GM20431 (cell line): ENCODE results near the gene TAF11L2.
"Not testable (repeated sequence)": the region's sequence is repeated elsewhere in the genome, so short reads cannot be mapped to it uniquely, and the experiment has no call there.

Source experiments
- in situ Hi-C: fragments of 300-500 bp; cut with MseI, MboI; formaldehyde crosslinking; loops from one replicate; pipeline ENCODE4 v1.15.0; 2020; ENCODE audit warnings: low sequenced_read_pairs; ENCODE audit not compliant: unreplicated experiment

Gene TAF11L2

DNA sequence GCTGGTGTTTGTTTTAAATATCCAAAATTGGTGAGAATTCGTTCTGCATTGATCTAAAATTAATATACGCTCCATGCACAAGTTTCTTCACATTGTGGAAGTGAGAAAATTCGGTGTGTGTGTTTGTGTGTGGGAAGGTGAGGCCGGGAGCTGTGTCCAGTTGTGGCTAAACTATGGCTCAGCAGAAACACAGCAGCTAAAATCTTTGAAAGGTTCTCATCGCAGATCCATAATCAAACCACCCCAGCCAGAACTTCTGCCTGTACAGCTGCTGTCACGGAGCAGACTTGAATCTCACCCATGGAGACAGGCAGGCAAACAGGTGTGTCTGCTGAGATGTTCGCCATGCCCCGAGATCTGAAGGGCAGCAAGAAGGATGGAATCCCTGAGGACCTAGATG, at the start of gene TAF11L2:
Gene TAF11L2, plus strand, starts transcription at position 301 of the 400 bp plus-strand sequence.
- in situ Hi-C loops: not testable (repeated sequence)

DNA sequence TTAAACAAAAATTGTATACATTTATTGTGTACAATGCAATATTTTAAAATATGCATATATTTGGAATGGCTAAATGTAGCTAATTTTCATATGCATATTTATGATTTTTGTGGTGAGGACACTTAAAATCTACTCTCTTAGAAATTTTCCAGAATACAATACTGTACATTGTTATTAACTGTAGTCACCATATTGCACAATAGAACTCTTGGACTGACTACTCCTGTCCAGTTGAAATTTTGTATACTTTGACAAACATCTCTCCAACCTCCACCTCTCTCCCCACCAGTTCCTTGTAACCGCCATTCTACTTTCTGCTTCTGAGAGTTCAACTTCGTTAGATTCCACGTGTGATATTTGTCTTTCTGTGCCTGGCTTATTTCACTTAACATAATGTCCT, 49.2 kb upstream of the TAF11L2 start:
- in situ Hi-C loops: no loop called here

DNA sequence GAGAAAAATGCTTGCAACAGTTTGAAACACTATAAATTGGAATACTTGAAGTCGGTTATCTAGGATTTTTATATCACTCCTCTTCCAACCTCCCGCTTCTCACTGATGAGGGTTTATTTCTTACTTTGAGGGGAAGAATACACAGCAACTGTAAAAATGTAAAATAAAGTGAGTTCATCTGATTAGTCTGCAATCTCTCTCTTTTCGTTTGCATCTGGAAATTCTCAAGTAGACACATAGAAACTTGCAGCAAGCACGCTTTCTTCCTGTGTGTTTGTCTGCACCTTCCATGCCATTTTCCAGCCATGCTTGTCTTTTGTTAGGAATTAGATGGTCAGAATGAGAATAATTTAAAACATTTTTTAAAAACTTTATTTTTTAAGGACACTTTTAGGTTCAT, 45.1 kb upstream of the TAF11L2 start:
- in situ Hi-C loops: no loop called here

DNA sequence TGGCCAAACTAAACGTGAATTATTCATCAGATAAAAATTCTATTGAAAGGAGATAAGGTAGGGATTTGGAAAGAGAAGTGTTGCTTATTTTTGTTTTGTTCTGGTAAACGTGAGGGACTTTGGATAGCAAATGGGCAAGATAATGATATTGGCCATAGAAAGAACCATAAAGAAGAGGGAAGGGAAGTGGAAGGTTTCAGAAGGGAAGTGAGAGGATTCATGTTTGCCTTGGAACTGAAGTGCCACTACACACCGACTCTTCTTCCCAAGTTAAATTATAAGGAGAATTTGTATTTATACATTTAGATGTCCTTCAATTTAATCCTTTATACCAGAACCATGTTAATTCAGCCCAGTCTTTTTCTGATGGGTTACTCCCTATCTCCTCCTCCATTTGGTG, 42.1 kb upstream of the TAF11L2 start:
- in situ Hi-C loops: no loop called here

DNA sequence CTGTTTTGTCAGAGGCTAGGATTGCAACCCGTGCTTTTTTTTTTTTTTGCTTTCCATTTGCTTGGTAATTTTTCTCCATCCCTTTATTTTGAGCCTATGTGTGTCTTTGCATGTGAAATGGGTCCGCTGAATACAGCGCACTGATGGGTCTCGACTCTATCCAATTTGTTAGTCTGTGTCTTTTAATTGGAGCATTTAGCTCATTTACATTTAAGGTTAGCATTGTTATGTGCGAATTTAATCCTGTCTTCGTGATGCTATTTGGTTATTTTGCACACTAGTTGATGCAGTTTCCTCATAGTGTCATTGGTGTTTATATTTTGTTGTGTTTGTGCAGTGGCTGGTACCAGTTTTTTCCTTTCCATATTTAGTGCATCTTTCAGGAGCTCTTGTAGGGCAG, 36.2 kb upstream of the TAF11L2 start:
- in situ Hi-C loops: no loop called here

DNA sequence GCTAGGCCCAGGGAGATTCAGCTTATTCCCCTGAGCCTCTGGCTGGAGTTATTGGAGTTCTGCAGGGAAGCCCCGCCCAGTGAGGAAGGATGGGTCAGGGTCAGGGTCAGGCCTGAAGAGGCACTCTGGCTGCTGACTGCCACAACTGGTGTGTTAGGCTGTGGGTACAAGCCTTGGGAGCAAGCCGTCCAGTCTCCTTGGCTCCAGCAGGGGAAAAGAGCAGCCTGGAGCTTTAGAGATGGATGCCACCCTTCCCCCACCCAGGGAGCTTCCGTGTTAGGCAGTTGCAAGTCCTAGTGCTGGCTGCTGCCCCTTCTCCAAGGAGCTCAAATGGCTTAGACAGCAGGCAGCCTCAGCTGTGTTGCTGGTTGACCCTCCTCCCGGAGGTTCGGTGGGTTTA, 34.4 kb upstream of the TAF11L2 start:
- in situ Hi-C loops: no loop called here

DNA sequence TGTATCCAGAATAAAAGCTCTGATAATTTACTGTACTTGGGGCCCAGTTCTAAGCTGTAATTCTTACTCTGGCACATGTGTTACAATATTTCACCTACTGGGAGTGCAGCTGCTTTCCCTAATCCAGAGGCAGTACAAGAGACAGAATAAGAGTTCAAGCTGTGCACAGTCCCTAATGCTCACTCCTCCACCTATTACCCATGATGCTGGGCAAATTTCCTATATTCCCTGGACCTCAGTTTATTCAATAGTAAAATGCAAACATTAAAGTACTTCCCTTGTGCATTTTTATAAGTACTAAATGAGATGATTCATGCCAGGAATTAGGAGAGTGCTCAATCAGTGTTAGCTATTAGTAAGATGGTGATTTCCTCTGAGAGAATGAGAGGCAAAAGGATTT, 28.0 kb upstream of the TAF11L2 start:
- in situ Hi-C loops: no loop called here

DNA sequence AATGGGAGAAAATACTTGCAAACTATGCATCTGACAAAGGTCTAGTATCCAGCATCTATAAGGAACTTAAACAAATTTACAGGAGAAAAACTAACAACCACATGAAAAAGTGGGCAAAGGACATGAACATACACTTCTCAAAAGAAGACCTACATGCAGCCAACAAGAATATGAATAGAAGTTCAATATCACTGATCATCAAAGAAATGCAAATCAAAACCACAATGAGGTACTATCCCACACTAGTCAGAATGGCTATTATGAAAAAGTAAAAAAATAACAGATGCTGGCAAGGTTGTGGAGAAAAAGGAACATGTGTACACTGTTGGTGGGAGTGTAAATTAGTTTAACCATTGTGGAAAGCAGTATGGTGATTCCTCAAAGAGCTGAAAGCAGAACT, 23.0 kb upstream of the TAF11L2 start:
- in situ Hi-C loops: not testable (repeated sequence)

DNA sequence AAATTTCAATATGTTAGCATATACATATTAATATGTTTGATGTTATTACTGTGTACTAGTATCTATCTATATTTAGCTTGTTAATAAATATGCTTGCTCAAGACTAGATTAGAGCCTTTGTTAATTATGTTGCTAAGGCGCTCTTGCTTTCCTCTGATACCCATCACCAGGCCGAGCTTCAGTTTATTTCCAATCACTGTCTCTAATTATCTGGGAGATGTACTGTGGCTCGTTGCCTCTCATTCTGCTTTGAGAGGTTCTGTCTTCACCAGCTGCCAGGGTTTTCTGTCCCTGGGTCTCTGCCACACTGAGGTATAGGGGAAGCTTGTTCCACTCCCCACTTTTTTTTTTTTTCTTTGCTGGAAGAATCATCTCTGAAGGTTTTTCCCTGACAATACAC, 21.0 kb upstream of the TAF11L2 start:
- in situ Hi-C loops: no loop called here

DNA sequence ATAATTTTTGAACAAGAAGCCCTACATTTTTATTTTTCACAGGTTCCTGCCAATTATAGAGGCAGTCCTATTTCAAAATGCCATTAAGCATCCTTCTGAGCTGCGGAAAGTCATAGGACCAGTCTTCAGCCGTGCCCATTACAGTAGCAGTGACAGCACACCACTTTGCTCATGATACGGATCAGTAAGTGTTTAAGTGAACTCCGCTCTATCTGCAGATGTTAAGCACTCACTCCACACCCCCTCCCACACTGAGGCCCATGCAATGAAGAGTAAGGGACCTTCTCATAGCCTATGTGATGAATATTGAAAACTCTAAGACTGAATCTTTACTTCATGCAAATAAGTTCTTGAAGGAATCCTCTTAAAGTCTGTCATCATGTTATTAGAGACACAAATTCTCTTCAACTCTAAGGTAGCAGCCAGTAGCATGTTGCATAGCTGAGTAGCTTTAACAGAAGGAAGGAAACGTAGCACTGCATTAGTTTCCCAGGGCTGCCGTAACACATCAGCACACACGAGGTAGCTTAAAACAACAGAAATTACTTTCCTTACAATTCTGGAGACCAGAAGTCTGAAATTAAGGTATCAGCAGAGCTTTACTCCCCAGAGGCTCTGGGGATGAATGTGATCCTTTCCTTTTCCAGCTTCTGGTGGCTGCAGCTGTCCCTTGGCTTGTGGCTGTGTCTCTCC, 20.3 kb upstream of the TAF11L2 start:
- in situ Hi-C loops: no loop called here

DNA sequence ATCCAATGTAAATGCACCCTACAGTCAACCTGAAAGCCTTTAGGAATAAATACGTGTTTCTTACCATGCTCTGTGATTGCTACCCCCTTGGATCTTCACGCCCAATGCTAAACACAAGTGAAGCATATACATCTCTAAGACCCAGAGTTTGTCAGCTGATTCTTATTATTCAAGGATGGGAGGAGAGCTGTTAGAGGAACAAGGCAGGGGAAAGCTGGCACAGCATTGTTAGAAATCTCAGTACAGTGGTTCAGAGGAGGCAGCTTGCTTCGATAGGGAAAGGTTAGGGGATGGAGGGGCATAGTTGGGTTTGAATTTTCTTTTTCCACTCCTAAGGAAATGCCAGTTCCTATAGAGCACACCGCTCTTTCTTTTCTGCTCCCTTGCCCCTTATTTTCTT, 16.7 kb upstream of the TAF11L2 start:
- in situ Hi-C loops: no loop called here

DNA sequence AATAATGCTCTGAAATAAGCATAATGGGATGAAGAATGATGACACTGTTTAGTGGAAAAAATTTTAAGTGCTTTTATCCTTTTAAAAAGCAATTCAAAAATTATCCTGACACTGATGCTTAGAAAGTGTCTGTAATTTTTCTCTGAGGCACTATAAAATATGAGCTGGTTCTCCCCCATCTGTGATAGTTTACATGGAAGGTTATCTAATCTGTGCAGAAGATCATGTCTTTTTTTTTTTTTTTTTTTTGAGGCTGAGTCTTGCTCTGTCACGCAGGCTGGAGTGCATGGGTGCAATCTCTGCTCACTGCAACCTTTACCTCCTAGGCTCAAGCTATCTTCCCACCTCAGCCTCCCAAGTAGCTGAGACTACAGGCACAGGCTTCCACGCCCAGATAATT, 15.2 kb upstream of the TAF11L2 start:
- in situ Hi-C loops: no loop called here

DNA sequence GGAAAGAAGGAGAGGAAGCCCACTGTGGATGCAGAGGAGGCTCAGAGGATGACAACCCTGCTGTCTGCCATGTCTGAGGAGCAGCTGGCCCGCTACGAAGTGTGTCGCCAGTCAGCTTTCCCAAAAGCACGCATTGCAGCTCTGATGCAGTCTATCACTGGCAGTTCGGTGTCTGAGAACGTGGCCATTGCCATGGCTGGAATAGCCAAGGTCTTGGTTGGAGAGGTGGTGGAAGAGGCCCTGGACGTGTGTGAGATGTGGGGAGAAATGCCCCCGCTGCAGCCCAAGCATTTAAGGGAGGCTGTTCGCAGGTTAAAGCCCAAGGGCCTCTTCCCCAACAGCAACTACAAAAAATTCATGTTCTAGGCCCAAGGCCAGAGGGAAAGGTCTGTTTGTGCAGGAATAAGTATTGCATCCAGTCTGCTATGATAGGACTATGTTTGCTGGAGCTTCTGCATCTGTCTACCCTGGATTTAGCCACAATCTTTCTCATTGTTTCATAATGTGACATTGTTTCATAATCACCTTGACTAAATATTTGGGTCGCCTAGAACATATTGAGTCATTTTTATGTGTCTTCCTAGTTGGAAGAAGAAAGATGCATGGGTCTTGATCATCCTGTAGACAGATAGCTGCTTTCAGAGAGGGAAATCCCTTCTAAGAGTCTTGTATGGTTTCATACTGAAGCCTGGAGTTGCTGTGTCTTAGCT, 11.4 kb upstream of the TAF11L2 start:
- in situ Hi-C loops: not testable (repeated sequence)

DNA sequence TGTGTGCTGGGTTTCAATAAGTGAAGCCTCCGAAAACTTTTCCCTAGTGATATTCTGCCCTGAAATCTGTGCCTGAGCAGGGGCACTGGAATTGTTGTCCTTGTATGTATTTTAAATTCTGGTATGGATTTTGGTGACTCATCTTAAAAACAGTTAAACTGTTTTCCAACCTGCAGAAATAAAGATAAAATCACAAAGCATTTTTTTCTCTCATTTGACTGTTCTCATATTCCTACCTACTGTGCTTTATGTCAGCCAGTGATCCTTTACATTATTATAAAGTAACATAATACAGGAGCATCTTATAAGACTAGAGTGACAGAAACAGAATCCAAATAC, 10.9 kb upstream of the TAF11L2 start:
- in situ Hi-C loops: no loop called here

DNA sequence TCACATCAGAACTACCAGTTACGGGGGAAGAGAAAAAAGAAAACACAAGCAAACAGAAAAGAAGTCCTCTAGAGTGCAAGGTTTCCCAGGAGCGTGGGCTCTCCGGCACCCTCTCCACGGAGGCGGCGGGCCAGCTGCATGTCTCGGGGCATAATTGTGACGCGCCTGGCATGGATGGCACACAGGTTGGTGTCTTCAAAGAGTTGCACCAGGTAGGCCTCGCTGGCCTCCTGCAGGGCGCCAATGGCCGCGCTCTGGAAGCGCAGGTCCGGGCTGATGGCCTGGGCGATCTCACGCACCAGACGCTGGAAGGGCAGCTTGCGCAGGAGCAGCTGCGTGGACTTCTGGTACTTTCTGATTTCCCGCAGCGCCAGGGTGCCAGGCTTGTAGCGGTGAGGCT, 6.8 kb upstream of the TAF11L2 start:
- in situ Hi-C loops: not testable (repeated sequence)

DNA sequence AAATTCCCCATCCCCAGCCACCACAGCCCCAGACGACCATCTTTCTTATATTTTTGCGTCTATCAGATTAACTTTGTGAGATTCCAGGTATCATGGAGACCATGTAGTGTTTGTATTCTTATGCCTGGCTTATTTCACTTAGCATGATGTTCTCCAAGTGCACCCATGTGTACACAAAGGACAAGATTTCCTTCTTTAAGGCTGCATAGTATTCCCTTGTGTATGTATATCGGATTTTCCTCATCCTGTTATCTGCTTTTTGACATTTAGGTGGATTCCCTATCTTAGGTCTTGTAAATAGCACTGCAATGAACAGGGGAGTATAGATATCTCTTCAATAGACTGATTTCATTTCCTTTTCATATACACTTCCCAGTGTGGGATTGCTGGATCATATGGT, 5.3 kb upstream of the TAF11L2 start:
- in situ Hi-C loops: no loop called here

DNA sequence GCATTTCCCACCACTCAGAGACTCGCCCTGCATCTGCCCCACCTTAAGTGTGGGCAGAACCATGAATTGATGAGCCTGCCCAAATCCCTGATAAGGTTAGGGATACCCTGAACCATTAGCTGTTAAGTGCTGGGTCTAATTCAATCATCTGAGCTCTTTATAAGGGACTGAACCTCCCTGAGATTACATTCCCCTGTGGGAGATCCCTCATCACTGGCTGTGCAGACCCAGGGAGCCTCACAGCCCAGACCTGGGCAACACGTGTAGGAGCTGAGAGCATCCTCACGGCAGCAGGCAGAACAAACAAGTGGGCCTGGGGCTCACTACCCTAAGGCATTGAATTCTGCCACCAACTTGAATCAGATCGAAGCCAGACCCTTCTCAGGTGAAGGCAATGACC, 585 bp upstream of the TAF11L2 start:
- in situ Hi-C loops: no loop called here

DNA sequence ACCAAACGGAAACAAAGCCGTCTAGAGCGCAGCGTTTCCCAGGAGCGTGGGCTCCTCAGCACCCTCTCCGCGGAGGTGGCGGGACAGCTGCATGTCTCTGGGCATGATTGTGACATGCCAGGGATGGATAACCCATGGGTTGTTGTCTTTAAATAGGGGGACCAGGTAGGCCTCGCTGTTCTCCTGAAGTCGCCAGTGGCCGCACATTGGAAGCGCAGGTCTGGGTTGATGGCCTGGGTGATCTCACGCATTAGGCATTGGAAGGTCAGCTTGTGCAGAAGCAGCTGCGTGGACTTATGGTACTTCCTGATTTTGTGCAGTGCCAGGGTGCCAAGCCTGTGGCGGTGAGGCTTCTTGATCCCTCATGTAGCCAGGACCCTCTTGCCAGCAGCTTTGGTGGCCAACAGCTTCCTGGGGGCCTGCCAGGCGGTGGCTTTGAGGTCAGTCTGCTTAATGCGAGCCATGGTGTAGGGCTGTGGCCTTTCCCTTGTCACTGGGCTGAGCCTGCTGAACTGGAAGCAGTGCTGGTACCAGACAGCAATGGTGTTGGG, 13.8 kb downstream of the TAF11L2 start:
- in situ Hi-C loops: no loop called here

DNA sequence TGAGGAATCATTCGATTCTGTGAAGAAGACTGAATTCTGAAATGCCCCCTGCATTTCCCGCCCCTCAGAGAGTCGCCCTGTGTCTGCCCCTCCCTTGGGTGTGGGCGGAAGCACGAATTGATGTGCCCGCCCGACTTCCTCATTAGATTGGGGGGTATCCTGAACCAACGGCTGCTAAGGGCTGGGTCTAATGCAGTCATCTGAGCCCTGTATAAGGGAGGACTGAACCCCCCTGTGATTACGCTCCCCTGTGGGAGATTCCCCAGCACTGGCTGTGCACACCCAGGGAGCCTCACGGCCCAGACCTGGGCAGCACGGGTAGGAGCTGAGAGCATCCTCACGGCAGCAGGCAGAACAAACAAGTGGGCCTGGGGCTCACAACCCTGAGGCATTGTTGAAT, 19.5 kb downstream of the TAF11L2 start:
- in situ Hi-C loops: not testable (repeated sequence)

DNA sequence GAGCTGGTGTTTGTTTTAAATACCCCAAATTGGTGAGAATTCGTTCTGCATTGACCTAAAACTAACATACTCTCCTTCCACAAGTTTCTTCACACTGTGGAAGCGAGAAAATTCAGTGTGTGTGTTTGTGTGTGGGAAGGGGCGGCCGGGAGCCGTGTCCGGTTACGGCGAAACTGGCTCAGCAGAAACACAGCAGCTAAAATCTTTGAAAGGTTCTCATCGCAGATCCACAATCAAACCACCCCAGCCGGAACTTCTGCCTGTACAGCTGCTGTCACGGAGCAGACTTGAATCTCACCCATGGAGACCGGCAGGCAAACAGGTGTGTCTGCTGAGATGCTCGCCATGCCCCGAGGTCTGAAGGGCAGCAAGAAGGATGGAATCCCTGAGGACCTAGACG, 20.0 kb downstream of the TAF11L2 start, which contains the start of gene TAF11L3:
Gene TAF11L3, plus strand, starts transcription at position 301 of the 400 bp plus-strand sequence.
- in situ Hi-C loops: not testable (repeated sequence)

DNA sequence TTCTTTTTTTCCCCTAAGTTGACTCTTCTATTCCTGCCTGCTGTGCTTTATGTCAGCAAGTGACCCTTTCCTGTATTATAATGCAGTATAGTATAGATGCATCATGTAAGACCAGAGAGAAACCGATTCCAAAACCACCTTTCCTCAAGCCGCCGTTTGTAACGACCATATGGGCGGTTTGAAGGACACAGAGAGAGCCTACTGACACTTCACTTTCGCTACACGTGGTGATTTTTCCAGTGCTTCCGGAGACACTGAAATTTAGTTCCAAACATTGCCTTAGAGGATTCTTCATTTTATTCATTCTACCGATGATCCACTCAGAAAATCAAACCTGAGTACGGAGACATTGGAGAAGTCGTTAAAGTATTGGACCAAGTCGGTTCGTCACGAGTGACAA, 21.5 kb downstream of the TAF11L2 start:
- in situ Hi-C loops: not testable (repeated sequence)

DNA sequence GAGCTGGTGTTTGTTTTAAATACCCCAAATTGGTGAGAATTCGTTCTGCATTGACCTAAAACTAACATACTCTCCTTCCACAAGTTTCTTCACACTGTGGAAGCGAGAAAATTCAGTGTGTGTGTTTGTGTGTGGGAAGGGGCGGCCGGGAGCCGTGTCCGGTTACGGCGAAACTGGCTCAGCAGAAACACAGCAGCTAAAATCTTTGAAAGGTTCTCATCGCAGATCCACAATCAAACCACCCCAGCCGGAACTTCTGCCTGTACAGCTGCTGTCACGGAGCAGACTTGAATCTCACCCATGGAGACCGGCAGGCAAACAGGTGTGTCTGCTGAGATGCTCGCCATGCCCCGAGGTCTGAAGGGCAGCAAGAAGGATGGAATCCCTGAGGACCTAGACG, 23.5 kb downstream of the TAF11L2 start, which contains the start of gene TAF11L4:
Gene TAF11L4, plus strand, starts transcription at position 301 of the 400 bp plus-strand sequence.
- in situ Hi-C loops: not testable (repeated sequence)
